ENCODE results near the gene PFN2.

DNA sequence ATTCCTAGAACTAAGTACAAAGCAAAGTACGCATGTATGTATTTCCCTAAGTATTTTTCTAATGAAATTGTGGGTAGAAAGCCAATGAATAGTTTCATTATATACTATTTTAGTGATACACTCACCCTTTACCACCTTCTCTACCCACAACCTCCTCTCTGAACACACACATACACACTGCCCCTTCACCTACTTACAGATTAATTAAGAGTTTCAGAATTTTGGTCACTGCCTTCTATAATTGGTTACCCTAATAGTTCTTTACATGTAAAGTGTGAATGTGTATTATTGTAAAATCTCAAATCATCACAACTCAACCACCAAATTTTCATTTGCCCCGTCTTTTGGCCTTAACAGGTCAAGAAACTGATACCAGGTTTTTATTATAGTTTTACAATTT, 7.2 kb downstream of the PFN2 start:
- TF ChIP-seq, protein P1, sequence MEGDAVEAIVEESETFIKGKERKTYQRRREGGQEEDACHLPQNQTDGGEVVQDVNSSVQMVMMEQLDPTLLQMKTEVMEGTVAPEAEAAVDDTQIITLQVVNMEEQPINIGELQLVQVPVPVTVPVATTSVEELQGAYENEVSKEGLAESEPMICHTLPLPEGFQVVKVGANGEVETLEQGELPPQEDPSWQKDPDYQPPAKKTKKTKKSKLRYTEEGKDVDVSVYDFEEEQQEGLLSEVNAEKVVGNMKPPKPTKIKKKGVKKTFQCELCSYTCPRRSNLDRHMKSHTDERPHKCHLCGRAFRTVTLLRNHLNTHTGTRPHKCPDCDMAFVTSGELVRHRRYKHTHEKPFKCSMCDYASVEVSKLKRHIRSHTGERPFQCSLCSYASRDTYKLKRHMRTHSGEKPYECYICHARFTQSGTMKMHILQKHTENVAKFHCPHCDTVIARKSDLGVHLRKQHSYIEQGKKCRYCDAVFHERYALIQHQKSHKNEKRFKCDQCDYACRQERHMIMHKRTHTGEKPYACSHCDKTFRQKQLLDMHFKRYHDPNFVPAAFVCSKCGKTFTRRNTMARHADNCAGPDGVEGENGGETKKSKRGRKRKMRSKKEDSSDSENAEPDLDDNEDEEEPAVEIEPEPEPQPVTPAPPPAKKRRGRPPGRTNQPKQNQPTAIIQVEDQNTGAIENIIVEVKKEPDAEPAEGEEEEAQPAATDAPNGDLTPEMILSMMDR (IDR thresholded peaks at IDR 0.05 in 8 of 11, conservative IDR thresholded peaks at IDR 0.05 in 3 of 11) = no peak
- TF ChIP-seq POLR2A (IDR thresholded peaks at IDR 0.05) (no peak), POLR2AphosphoS5 (IDR thresholded peaks at IDR 0.05) (no peak)
